AG04449 (cell line): Measurements from ENCODE around the gene GOLGA1.
"Not testable (repeated sequence)": the region's sequence is repeated elsewhere in the genome, so short reads cannot be mapped to it uniquely, and the experiment has no call there.

Source experiments
- CTCF ChIA-PET: fragments of 350-600 bp; formaldehyde crosslinking; extraction: SDS; loops from one replicate; lab custom pipeline; 2021; ENCODE audit warnings: antibody characterized with exemption; lab: Yijun Ruan, JAX
- POLR2A ChIA-PET: fragments of 400-600, 350-600 bp; formaldehyde crosslinking; extraction: SDS; loops from one replicate; lab custom pipeline; 2020; ENCODE audit warnings: antibody characterized with exemption, inconsistent platforms; lab: Yijun Ruan, JAX
- DNase-seq: peaks from one replicate; pipeline ENCODE4 v3.0.0-alpha.2; 2010; ENCODE audit warnings: low read depth, low spot score
- H3K4me3 ChIP-seq: 2 replicates; pipeline ENCODE4 v1.5.1; 2011; ENCODE audit warnings: low read depth, mild to moderate bottlenecking, control low read depth, low read length
- CTCF ChIP-seq: IDR thresholded peaks from one replicate; pipeline ENCODE4 v1.5.1; 2011; ENCODE audit warnings: mild to moderate bottlenecking, moderate library complexity, low read length, control low read depth, inconsistent platforms; ENCODE audit not compliant: insufficient read depth; ENCODE audit errors: missing control alignments

GOLGA1 gene

GRCh38 chr9:124972241-124972770 lies 31.4 kb upstream of the GOLGA1 start:
- DNase-seq: no peak
- no peak overlapping the region for H3K4me3 ChIP-seq
- no peak for TF ChIP-seq CTCF
- POLR2A ChIA-PET: no interaction called here
- CTCF ChIA-PET: interaction anchor here (0.8 kb wide), 1 partner anchor 175 kb away, joined by 3 read pairs; no protein-coding TSS in a partner anchor

DNA sequence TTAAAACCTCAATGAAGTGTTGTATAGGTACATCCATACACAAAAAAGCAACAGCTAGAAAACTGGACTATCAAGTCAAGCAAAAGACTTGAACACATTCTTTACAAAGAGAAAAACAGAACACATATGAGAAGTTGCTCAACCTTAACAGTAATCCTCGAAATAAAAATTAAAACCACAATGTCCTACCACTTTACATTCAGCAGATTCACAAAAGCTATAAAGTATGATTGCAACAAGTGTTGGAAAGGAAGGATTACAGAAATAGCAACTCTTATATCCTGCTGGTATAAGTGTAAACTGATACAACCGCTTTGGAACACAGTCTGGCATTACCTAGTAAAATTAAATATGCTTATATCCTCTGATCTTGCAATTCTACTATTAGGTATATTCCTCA lies 28.5 kb upstream of the GOLGA1 start:
- no peak overlapping the region for H3K4me3 ChIP-seq
- DNase-seq: no peak
- POLR2A ChIA-PET: no interaction called here
- no peak for TF ChIP-seq CTCF
- CTCF ChIA-PET: no interaction called here

DNA sequence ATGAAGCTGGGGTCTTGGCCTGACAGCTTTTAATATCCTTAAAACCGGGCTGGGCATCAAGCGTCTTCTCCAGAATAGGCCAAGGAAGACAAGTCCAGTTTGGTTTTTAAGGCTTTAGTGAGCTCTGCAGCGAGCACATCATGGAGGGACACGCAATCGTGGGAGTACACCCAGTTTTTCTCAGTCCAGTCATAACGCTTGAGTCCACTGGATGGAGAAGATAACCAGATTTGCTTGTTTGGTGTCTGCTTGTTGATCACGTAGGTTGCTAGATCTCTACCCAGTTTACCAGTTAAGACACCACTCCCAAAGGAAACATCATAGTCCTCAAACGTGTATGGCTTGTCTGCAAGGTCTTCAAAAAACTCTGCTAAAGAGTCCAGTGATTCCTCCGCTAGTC lies 27.4 kb upstream of the GOLGA1 start:
- POLR2A ChIA-PET: no interaction called here

DNA sequence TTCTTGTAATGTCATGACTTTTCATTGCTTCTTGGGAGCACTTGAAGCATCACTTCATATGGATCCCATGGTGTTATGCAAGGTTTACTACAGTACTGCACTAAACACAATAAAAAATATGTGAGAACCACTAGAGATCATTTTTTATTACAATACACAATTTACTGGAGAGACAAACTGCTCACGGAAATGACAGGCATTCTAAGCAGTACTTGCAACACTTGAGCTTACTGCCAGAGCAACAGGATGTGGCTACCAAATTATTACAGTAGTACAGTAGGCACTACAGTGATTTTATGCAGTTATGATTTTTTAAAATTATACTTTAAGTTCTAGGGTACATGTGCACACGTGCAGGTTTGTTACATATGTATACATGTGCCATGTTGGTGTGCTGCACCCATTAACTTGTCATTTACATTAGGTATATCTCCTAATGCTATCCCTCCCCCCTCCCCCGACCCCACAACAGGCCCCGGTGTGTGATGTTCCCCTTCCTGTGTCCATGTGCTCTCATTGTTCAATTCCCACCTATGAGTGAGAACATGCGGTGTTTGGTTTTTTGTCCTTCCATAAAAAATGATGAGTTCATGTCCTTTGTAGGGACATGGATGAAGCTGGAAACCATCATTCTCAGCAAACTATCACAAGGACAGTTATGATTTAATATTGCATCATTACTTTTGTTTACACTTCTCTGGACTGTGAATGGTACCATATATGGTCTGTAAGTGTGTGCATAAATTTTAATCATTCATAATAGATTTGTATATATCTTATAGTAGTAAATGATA lies 25.1 kb upstream of the GOLGA1 start:
- POLR2A ChIA-PET, DNase-seq, H3K4me3 ChIP-seq: not testable (repeated sequence)
- CTCF ChIA-PET: interaction anchor here (1.0 kb wide), 1 partner anchor 127 kb away, joined by 3 read pairs; no protein-coding TSS in a partner anchor

More for the DNA sequence above, 27.4 kb upstream of the GOLGA1 start:
- no peak for DNase-seq
- CTCF ChIA-PET: interaction anchor here (1.3 kb wide), 1 partner anchor 70 kb away, joined by 3 read pairs; no protein-coding TSS in a partner anchor
- TF ChIP-seq CTCF: no peak
- no peak overlapping the region for H3K4me3 ChIP-seq

DNA sequence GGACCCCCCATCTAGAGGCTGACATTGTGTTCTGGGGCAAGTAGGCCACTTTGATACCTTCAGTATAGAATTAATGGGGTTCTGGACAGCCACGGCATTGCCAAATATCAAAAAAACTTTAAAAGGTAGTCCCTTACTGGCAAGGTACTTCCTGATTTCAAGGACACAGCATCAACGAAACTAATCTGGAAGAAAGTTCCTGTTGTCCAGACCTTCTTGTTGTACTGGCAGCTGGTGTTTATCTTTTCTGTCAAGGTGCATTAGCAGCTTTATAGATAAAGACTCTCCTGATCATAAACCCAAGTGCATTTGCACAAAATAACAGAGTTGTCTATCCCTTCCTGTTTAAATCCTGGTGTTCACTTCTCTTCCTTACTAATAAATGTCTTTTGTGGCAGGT lies 23.7 kb upstream of the GOLGA1 start:
- ChIA-PET POLR2A (no interaction called here), CTCF (no interaction called here)
- no peak for DNase-seq
- no peak overlapping the region for H3K4me3 ChIP-seq
- TF ChIP-seq CTCF: no peak

DNA sequence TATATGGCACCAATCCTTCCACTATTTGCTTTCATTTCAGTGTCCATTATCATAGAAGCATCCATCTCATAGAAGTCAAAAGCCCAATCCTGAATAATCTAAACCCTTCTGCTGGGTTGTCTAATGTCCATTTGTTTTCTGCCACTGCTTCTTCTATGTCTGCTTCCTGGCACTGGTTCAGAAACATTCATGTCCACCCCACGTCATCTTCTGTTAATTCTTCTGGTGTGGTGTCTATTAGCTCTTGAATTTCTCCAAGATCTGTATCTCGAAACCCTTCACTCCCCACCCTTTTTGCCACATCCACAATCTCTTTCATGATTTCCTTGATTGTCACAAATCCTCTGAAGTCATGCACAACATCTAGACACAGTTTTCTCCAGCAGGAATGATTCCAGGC lies 23.2 kb upstream of the GOLGA1 start:
- CTCF ChIA-PET: no interaction called here
- H3K4me3 ChIP-seq: no peak overlapping the region
- POLR2A ChIA-PET: no interaction called here
- DNase-seq: no peak
- TF ChIP-seq CTCF: no peak
